Measurements from ENCODE around the gene ASAP3. TPM values are rescaled to one million over a fixed set of nuclear protein-coding genes. Genes with fewer than 3 reads are reported as not detected.

Gene ASAP3
- total and polyA plus RNA-seq, 2 experiments from 2014 or later: 62.0 to 157 TPM

DNA sequence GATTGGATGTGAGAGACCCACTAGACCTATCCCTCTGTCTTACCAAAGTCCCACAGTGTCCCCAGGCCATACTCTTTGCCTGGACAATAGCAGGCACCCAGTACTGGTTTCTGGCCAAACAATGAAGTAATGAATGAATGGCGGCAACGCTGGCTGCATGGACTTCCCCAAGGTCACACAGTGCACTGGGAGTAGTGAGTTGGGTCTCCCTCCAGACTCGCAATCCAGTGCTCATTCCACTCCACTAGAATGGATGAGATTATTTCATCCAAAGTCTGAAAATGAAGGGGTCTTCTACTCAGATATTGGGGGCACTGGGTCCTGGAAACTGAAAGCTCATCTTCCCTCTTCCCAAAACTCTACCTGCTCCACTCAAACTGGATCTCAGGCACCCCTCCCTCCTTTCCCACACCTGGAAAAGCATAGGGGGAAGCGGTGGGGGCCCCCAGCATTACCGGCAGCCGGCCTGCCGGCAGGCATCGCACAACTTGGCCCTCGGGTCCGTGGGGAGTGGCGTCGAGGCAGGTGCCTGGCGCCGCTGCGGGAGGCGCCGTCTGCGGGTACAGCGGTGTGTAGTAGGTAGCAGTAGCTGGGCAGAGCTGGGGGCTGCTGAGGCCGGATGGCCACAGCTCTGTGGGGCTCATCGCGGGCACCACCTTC, 46.2 kb upstream of the ASAP3 start:
- peaks cover 9% of the 10 kb centered on the region for H3K27me3 ChIP-seq
- H3K4me3 ChIP-seq: peak overlapping the region; percentile 68
- no peaks in the 10 kb centered on the region for H3K9me3 ChIP-seq (ENCODE audit: low read depth)
- no peak for DNase-seq (ENCODE audit: low read depth in 1 of 2, low spot score in 1 of 2)
- TF ChIP-seq, protein P1, sequence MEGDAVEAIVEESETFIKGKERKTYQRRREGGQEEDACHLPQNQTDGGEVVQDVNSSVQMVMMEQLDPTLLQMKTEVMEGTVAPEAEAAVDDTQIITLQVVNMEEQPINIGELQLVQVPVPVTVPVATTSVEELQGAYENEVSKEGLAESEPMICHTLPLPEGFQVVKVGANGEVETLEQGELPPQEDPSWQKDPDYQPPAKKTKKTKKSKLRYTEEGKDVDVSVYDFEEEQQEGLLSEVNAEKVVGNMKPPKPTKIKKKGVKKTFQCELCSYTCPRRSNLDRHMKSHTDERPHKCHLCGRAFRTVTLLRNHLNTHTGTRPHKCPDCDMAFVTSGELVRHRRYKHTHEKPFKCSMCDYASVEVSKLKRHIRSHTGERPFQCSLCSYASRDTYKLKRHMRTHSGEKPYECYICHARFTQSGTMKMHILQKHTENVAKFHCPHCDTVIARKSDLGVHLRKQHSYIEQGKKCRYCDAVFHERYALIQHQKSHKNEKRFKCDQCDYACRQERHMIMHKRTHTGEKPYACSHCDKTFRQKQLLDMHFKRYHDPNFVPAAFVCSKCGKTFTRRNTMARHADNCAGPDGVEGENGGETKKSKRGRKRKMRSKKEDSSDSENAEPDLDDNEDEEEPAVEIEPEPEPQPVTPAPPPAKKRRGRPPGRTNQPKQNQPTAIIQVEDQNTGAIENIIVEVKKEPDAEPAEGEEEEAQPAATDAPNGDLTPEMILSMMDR (IDR thresholded peaks at IDR 0.05; ENCODE audit: low read depth, low read length): no peak
- peaks cover 6% of the 10 kb centered on the region for H3K4me1 ChIP-seq (ENCODE audit: low read depth)
- H3K36me3 ChIP-seq: no peaks in the 10 kb centered on the region
- no peak overlapping the region for H3K27ac ChIP-seq

DNA sequence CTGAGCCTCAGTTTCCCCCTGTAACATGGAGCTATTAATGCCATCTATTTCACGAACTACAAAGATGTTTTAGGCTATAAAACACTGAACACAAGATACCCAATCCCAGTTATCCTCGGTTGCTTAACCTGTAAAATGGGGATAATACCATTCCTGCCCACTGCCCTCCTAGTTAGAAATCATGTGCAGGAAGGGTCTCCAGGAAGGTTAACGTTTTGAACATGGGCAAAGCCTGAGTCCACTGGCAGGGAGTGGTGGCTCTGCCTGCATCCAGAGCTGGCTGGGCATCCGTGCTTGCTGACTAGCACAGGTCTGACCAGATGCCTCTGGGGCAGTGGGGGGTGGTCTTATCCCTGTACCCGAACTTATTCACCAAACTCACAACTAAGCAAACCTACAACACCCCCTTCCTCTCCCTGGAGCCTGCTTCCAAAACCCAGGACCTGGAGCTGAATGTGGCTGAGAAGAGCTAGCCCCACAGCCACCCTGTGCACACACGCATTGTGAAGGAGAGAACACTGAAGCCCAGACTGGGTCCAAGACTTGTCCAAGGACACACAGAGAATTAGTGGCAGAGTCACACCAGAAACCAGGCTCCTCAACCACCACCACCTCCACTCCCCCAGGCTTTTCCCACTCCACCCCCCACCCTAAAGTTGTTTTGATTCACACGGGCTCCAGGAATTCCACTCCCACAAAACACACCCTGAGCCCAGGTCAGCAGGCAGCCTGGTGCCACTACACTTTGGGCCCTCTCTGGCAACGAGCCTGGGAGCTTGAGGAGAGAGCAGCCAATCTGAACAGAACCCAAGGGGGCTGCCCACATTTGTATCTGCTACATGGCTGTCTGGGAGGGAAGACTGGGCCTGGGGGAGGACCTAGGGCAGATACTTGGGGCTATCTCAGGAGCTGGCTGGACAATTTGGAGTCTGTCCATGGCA, 45.4 kb upstream of the ASAP3 start:
- no peak overlapping the region for H3K4me3 ChIP-seq
- H3K27me3 ChIP-seq: peaks cover 9% of the 10 kb centered on the region
- H3K4me1 ChIP-seq (ENCODE audit: low read depth): peaks cover 6% of the 10 kb centered on the region

DNA sequence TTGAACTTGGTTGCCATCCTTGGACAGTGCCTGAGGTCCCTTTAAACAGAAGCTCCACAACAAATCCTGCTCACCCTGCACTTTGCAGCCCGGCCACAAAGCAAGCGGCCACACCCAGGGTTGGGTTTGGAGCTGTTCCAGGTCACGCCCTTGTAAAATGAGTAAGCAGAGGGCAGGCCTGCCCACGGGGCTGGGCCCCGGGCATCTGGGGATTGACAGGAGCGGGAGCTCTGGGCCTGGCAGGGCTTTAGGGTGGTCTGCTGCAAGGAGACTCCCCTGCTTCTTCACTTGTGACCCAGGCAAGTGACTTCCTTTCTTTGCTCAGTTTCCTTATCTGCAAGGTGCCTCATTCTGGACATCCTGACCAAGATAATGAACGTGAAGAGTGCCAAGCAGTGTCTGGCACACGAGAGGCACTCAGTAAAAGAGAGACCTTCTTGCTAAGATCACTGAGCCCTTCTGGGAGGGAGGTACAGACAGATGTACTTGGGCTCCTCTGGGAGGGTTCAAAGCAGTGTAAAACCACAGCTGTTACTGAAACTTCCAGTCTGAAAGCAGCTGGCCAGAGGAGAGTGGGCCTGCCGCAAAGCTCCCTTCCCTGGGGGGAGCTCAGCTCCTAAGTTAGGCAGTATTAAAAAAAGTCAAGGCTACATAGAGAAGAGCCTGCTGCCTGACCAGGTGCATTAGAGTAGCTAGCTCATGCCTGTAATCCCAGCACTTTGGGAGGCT, 44.4 kb upstream of the ASAP3 start:
- peak in 1 of 2 donors; percentile 77 for DNase-seq (ENCODE audit: low read depth in 1 of 2, low spot score in 1 of 2)
- no peaks in the 10 kb centered on the region for H3K36me3 ChIP-seq
- H3K9me3 ChIP-seq (ENCODE audit: low read depth): no peaks in the 10 kb centered on the region
- H3K4me3 ChIP-seq: no peak overlapping the region
- H3K27ac ChIP-seq: no peak overlapping the region
- H3K27me3 ChIP-seq: peaks cover 9% of the 10 kb centered on the region
- peaks cover 6% of the 10 kb centered on the region for H3K4me1 ChIP-seq (ENCODE audit: low read depth)
- TF ChIP-seq, protein P1 (IDR thresholded peaks at IDR 0.05; ENCODE audit: low read depth, low read length): no peak

More for the DNA sequence above, 45.4 kb upstream of the ASAP3 start:
- no peak overlapping the region for H3K27ac ChIP-seq
- TF ChIP-seq, protein P1 (IDR thresholded peaks at IDR 0.05; ENCODE audit: low read depth, low read length): no peak
- H3K9me3 ChIP-seq (ENCODE audit: low read depth): no peaks in the 10 kb centered on the region
- DNase-seq (ENCODE audit: low read depth in 1 of 2, low spot score in 1 of 2): no peak
- no peaks in the 10 kb centered on the region for H3K36me3 ChIP-seq

DNA sequence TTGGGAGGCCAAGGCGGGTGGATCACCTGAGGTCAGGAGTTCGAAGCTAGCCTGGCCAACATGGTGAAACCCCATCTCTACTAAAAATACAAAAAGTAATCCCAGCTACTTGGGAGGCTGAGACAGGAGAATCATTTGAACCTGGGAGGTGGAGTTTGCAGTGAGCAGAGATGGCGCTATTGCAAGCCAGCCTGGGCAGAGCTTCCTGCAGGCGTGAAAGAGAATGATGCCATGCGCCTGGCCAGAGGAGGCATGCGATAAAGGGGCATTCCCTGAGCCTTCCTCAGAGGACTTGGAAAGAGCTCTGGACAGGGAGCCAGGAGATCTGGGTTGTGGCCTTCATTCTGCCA, 43.9 kb upstream of the ASAP3 start:
- peaks cover 6% of the 10 kb centered on the region for H3K4me1 ChIP-seq (ENCODE audit: low read depth)
- peaks cover 9% of the 10 kb centered on the region for H3K27me3 ChIP-seq
- no peak overlapping the region for H3K27ac ChIP-seq
- no peaks in the 10 kb centered on the region for H3K9me3 ChIP-seq (ENCODE audit: low read depth)
- DNase-seq (ENCODE audit: low read depth in 1 of 2, low spot score in 1 of 2): no peak
- H3K36me3 ChIP-seq: no peaks in the 10 kb centered on the region
- TF ChIP-seq, protein P1 (IDR thresholded peaks at IDR 0.05; ENCODE audit: low read depth, low read length): no peak
- H3K4me3 ChIP-seq: no peak overlapping the region

DNA sequence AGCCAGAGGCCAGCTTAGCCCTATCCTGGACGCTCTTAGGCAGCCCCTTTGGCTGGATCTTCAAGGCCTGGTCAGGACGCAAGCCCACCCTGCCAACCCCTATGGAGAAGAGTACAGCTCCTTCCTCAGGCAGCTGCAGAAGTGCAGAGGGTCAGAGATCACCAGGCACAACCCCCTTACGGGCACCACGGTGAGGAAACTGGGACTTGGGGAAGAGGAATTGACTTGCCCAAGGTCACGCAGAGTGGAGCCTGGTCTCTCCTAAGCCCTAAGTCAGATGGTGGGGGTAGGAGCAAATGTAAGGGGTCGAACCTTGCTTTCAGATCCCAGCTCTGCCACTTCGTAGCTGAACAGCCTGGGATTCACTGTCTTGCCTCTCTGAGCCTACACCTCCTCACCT, 43.4 kb upstream of the ASAP3 start:
- Histone ChIP-seq H3K9me3 (ENCODE audit: low read depth) (no peaks in the 10 kb centered on the region), H3K4me1 (ENCODE audit: low read depth) (peaks cover 6% of the 10 kb centered on the region), H3K27ac (no peak overlapping the region), H3K4me3 (no peak overlapping the region), H3K27me3 (peaks cover 9% of the 10 kb centered on the region), H3K36me3 (no peaks in the 10 kb centered on the region)
- DNase-seq (ENCODE audit: low read depth in 1 of 2, low spot score in 1 of 2): no peak
- TF ChIP-seq, protein P1 (IDR thresholded peaks at IDR 0.05; ENCODE audit: low read depth, low read length): no peak
